GM18508 (cell line): ENCODE data around the gene UST.
"Not testable (repeated sequence)": the region's sequence is repeated elsewhere in the genome, so short reads cannot be mapped to it uniquely, and the experiment has no call there.

ENCODE experiments used
- ATAC-seq: cut with Tn5 transposase; IDR thresholded peaks from one replicate; pipeline ENCODE4 v1.9.1; 2021; ENCODE audit warnings: moderate number of reproducible peaks; ENCODE audit not compliant: insufficient read depth, unreplicated experiment

UST gene

DNA sequence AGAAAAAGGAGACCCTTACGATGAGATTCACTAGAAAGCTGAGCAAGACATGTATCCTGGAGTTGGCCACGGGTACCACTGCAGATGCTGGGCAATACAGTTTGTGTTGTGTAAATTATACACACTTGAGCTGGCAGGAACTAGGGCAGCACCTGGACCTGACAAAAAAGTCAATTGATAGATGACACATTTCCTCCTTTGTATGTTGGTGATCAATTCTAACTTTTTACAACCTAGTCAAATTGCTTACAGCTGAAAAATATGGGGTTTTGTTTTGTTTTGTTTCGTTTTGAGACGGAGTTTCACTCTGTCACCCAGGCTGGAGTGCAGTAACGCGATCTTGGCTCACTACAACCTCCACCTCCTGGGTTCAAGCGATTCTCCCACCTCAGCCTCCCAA, 108.9 kb downstream of the UST start:
- ATAC-seq = no peak

DNA sequence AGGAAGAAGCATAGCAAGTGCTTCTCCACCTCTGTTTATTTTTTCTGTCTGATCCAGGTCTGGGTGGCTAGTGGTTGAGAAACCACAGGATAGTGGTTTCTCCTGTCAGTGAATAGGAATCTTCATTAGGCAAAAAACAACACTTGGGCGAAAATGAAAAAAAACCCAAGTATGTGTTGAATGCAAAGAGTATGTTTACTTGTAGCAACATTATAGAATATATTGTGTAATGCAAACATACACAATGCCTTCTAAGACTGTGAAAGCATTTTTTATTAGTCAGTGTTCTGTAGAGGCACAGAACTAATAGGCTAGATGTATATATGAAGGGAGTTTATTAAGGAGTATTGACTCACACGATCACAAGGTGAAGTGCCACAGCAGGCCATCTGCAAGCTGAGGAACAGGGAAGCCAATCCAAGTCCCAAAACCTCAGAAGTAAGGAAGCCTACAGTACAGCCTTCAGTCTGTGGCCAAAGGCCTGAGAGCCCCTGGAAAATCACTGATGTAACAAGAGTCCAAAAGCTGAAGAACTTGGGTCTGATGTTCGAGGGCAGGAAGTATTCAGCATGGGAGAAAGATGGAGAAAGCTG, 111.1 kb downstream of the UST start:
- ATAC-seq = no peak

DNA sequence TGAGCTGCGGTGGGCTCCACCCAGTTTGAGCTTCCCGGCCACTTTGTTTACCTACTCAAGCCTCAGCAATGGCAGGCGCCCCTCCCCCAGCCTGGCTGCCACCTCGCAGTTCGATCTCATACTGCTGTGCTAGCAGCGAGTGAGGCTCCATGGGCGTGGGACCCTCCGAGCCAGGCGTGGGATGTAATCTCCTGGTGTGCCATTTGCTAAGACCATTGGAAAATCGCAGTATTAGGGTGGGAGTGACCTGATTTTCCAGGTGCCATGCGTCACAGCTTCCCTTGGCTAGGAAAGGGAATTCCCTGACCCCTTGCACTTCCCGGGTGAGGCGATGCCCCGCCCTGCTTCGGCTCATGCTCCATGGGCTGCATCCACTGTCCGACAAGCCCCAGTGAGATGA, 117.3 kb downstream of the UST start:
- ATAC-seq = not testable (repeated sequence)

DNA sequence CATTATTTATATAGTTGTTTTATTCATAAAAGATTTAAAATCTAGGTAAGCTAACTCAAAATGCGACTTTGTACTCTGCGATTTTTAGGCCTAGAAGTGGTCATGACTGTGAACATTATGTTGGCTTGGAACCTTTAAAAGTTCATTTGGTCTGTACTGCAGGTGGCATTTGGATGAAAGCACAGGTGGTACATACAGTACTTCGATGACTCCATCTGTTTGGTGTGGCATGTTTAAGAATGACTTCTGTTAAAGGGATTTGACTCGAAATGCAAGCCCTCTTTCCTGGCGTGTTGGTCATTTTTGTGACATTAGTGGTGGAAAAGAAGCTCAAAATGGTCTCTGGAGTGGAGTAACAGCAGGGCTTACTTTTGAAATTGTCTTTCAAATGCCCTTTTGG, 118.1 kb downstream of the UST start:
- ATAC-seq = no peak

- peak; percentile 95 for ATAC-seq
Measured at GRCh38 chr6:148866657-148867268, 119.9 kb downstream of the UST start.

DNA sequence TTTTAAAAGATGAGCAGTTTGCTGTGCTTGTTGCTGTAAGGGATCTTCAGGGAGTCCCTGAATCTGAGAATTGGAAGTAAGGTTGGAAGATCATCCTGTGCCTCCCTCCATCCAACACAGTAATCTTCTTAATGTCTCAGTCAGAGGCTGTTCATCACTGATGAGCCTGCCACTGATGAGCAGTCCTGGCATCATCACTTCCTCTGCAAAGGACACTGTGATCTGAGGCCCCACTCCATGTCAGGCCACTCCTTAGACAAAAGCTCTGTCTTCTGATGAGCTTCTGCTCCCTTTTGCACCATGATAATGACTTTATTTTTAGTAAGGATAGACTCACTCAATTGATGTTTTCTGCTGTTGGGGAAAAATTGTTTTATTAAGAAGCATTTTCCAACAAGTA, 121.0 kb downstream of the UST start:
- no peak for ATAC-seq

- ATAC-seq = no peak
Measured at GRCh38 chr6:148868314-148868713, 121.5 kb downstream of the UST start.

GRCh38 chr6:148868901-148869300, 122.1 kb downstream of the UST start:
- no peak for ATAC-seq

DNA sequence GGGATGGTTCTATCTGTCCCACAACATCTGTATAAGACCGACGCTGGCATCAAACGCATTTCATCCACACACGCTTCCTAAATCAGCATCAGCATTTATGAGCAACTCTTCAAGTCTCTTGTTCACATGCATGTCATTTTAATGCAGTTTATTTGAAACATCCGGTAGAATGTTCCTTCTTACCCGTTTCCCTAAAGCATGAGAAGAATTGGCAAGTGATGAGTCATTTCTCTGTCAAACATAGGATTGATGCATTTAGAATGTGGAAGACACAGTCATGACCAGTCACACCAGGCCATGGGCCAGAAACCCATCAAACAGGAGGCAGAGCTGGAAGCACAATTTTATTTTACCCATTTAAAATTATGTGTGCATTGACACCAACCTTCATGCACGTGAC, 122.8 kb downstream of the UST start:
- no peak for ATAC-seq

DNA sequence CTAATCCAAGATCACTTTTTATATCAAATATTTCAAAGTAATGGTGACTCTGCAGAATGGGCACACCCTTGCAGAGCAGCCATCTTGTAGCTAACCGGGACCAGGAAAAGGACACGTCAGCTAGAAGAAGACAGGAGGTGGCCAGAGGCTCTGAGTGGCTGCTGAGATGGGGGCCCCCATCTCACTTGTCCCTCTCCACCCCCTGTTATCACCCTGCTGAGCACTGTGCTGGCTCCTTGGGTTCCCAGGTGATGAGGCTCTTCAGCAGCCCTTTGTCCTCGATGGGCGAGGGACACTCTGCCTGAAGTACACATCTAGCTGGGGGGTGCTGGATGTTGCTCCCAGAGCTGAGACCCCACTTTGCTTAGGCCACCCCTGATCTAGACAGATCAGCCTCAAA, 126.3 kb downstream of the UST start:
- ATAC-seq = no peak

- ATAC-seq = no peak
Measured at GRCh38 chr6:148873868-148874267, 127.0 kb downstream of the UST start.

DNA sequence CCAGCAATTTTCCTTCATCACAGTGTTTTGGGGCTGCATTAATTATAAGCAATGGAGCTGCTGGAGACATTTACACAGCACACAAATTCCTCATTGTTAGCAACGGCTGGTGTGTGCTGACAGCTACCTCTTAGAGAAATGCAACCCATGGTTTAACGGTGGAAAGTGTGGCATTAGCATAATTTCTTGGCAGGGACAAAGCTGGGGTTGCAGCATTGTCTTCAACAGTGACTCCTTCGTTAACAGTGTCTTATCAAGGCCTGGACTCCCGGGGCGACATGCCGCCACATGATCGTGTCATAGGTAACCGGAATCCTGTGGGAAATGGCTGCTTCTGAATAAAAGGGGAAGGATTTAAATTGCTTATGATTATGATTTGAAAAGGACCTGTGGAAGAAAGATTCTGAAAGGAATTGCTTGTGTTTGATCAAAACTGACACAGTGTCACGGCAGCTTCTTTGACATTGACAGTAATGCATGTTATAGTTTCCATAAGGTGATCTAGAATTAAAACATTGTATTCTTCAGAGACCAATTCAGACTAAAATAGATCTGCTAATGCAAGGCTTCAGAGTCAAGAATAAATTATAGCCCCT, 128.0 kb downstream of the UST start:
- ATAC-seq = no peak

- no peak for ATAC-seq
Measured at GRCh38 chr6:148878683-148879082, 131.9 kb downstream of the UST start.

DNA sequence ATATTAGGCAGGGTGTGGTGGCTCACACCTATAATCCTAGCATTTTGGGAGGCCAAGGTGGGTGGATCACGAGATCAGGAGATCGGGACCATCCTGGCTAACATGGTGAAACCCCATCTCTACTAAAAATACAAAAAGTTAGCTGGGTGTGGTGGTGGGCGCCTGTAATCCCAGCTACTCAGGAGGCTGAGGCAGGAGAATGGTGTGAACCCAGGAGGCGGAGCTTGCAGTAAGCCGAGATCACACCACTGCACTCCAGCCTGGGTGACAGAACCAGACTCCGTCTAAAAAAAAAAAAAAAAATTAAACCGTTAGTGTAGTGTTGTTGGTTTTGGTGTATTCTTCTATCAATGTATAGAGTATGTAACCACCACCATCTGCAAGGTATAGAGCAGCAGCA, 133.9 kb downstream of the UST start:
- ATAC-seq = not testable (repeated sequence)

- ATAC-seq = no peak
Measured at GRCh38 chr6:148881593-148882311, 134.9 kb downstream of the UST start.

GRCh38 chr6:148883270-148883669, 136.4 kb downstream of the UST start:
- no peak for ATAC-seq

DNA sequence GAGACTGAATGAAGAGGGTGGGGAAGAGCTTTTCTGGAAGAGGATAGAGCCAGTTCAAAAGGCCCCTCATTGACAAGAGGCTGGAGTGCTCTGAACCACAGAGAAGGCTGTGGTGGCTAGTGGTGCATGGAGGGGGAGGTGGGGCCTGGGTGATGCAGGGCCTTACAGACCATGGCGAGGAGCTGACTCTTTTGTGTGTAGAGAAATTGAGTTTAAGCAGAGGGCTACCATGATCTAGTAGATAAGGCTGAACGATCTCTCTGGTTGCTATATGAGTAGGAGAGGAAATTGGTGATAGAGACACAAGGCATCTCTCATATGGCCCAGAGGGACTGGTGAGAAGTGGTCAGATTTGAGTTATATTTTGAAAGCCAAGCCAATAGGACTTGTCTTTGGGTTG, 137.6 kb downstream of the UST start:
- no peak for ATAC-seq

GRCh38 chr6:148885136-148885865, 138.5 kb downstream of the UST start:
- no peak for ATAC-seq

- no peak for ATAC-seq
Measured at GRCh38 chr6:148885925-148886845, 139.4 kb downstream of the UST start.

DNA sequence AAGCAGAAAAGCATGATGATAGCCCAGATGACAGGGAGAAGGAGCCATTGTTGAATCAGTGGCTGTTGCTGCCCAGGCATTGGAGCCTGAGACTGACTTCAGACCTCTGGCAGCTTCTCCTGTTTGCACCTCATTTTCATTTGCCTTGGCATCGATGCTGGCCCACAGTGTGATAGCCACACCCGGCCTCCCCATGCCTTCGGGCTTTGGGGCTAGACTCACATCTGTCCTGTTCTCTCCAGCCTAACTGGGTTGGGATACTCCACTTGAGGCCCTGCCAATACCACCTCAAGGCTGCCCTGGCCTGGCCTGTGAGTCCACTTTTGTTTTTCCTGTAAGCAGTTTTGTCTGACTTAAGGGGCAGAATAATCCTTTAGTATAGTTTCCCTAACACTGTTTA, 140.4 kb downstream of the UST start:
- no peak for ATAC-seq
